Measurements from ENCODE around the gene STMN3.

STMN3 gene

DNA sequence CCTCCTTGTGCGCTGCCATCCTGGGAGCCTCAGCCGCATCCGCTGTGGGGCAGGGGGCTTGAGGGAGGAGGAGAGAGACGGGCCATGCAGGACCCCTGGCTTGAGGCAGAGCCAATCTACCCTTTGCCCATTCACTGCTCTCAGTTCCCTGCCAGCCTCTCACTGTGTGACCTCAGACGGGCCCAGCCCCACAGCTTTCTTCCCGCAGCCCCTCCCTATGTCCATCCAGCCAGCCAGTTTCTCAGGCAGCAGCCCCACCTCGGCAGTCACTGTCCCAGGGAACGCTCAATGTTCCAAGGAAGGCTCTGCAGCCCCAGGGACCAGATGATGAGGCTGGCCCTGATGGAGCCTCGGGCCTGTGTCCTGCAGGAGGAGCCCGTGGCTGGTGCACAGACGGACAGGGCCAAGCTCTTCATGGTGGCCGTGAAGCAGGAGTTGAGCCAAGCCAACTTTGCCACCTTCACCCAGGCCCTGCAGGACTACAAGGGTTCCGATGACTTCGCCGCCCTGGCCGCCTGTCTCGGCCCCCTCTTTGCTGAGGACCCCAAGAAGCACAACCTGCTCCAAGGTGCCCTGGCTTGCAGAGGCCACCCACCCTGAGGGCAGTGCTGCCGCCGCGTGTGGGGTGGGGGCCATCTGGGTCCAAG is 39.3 kb upstream of the STMN3 start:
- no peak for DNase-seq (ENCODE audit: low spot score)

DNA sequence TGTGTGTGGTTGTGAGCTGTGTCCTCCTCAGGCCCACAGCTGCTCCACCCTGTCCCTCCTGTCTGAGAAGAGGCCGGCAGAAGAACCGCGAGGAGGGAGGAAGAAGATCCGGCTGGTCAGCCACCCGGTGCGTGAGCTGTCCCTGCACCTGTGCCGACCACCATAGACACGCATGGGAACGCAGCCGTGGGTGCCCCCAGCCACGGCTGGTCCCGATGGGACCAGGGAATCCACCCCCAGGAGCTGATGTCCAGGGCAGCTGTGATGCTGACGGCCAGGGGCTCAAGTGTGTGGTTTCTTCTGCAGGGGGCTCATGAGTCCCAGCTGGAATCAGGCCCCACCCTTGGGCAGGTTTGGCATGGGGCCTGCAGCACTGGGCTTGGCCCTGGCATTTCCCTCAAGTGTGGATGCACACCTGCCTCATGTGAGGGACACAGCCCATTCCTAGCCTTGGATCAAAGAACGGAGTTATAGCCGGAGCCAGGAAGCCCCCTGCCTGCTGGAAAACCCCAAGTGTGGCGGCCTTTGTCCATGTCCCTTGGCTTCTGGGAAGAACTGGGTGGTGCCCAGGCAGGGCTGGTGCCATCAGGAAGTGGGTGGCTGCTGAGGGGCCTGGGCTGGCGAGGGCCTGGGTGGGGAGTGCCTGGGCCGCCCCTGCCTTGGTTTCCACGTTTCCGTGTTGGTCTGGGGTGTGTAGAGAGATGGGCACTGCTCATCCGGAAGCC is 38.6 kb upstream of the STMN3 start:
- DNase-seq (ENCODE audit: low spot score), result no peak

DNA sequence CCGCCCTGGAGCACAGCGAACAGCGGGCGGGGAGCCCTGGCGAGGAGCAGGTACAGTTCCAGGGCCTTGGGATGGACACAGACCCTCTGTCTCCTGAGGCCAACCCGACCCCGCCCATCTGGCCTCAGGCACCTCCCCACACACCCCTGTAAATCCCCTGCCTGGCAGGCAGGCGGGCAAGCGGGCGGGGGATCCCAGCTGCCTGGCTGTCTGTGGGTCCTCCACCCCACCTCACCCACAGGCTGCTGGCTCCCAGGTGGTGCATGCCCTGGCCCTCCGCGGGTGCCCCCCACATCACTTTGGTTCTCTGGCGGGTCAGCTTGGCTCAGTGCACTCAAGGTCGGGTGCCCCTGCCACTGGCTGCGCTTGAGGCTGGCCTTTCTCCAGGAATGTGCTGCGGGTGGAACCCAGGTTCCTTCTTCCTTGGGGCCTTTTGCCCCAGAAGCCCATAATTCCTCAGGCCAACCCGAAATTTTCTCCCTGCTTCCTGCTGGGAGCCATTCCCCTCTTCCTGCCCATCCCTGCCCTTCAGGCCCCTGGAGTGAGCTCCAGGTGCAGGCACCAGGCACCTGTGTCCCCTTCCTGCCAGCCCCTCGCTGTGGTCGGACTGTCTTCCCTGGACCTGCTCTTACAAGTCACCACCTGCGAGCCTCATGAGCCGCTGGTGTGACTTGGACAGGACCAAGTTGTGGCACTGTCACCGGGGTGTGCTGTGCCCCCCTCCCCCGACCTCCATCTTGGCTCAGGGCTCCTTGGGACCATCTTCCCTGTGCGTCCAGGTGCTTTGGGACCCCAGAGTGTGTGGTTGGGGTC is 37.9 kb upstream of the STMN3 start:
- no peak for DNase-seq (ENCODE audit: low spot score)

DNA sequence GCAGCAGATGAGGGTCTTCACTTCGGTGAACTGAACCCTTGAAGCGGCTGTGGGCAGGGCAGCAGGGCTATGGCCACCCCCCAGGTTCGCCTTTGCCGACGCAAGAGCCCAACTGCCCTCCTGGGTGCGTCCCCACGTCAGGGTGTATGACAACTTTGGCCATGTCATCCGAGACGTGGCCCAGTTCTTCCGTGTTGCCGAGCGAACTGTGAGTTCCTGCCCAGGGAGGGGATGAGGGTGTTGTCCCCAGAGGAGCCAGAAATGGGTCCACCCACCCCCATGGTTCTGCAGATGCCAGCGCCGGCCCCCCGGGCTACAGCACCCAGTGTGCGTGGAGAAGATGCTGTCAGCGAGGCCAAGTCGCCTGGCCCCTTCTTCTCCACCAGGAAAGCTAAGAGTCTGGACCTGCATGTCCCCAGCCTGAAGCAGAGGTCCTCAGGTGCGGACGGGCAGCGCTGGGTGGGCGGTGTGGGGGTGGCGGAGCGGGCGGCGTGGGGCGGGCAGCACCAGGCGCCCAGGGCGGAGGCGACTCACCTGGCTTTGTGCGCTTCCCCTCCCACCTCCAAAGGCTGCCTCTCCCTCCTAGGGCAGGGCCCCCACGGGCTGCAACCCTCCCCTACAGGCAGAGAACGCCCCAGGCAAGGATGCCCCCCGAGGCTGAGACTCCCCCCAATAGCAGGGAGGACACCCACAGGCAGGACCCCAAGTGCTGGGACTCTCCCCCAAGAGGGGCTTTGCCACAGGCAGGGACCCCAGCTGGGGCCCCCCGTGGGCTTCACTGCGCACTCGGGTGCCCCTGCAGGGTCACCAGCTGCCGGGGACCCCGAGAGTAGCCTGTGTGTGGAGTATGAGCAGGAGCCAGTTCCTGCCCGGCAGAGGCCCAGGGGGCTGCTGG is 37.0 kb upstream of the STMN3 start:
- no peak for DNase-seq (ENCODE audit: low spot score)

DNA sequence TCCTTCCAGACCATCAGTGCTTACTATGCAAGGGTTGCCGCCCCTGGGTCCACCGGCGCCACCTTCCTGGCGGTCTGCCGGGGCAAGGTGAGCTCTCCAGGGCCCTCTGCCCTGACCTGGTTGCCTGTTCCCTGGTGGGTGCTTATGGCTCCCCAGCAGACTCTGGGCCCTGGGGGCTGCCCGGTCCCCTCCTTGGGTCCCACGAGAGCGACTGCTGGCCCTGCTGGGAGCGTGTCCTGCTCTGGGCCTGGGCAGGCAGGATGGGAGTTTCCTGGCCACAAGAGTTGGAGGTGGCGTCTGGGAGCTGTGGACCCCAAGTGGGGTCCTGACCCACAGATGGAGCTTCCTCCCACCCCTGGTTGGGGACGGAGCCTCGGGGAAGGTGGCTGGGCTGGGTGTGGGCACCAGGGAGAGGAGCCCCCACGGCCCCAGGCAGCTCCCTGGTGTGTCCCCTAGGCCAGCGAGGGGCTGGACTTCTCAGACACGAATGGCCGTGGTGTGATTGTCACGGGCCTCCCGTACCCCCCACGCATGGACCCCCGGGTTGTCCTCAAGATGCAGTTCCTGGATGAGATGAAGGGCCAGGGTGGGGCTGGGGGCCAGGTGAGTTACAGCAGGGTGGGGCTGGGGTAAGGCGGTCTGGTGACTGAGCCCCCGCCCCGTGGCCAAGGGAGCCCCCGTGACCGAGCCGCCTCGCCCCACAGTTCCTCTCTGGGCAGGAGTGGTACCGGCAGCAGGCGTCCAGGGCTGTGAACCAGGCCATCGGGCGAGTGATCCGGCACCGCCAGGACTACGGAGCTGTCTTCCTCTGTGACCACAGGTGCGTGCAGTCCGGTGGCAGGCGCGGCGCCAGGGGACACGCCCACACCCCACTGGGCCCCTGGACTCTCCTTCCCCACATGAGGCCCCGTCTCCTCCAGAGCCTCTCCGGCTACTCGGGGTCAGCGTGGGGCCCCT is 36.1 kb upstream of the STMN3 start:
- no peak for DNase-seq (ENCODE audit: low spot score)

DNA sequence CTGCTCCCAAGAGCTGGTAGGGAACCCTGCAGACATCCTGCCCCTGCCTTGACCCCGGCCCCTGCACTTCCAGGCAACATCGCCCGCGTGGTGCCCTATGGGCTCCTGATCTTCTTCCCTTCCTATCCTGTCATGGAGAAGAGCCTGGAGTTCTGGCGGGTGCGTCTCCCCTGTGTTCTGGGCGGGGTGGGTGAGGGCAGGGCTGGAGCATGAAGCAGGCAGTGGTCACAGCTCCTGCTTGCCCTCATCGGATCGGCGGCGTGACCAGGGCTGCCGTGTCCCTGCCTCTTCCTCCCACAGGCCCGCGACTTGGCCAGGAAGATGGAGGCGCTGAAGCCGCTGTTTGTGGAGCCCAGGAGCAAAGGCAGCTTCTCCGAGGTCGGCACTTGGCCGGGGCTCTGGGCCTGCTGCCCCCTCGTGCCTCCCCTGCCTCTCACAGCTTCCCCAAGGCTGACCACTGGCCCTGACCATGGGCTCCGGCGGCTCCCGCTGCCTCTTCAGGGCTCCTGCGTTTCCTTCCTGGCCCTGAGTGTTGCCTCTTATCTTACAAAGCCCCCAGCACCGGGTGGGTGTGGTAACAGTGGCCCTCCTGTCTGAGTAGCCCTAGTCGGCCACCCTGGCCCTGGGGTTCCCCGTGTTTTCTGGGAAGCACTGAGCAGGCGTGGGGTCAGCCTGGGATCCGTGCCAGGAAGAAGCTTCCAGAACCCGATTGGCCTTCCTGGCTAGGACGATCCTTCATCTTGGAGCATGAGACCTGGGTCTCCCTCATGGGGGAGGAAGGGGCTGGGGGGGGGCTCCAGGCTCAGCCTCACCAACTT is 35.2 kb upstream of the STMN3 start:
- no peak for DNase-seq (ENCODE audit: low spot score)

DNA sequence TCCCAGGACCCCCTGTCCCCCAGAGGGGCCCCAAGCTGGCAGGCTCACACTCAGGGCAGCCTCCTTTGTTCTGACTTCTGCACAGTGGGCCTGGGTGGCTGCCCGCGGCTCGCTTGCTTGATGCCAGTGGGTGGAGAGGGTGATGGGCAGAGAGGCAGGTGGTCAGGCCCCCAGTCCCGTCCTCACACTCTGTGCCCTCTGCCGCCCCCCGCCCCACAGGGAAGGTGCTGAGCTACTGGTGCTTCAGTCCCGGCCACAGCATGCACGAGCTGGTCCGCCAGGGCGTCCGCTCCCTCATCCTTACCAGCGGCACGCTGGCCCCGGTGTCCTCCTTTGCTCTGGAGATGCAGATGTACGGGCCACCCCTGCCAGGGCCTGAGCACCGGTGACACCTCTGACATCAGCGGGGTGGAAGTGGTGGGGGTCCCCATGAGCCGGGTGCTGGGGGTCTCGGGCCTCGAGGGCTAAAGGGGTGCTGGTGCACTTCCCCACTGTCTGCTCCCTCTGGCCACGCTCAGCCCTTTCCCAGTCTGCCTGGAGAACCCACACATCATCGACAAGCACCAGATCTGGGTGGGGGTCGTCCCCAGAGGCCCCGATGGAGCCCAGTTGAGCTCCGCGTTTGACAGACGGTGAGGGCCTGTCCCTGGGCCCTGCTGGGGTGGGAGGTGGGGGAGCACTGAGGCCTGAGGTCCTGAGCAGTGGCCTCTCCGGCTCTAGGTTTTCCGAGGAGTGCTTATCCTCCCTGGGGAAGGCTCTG is 34.4 kb upstream of the STMN3 start:
- no peak for DNase-seq (ENCODE audit: low spot score)

DNA sequence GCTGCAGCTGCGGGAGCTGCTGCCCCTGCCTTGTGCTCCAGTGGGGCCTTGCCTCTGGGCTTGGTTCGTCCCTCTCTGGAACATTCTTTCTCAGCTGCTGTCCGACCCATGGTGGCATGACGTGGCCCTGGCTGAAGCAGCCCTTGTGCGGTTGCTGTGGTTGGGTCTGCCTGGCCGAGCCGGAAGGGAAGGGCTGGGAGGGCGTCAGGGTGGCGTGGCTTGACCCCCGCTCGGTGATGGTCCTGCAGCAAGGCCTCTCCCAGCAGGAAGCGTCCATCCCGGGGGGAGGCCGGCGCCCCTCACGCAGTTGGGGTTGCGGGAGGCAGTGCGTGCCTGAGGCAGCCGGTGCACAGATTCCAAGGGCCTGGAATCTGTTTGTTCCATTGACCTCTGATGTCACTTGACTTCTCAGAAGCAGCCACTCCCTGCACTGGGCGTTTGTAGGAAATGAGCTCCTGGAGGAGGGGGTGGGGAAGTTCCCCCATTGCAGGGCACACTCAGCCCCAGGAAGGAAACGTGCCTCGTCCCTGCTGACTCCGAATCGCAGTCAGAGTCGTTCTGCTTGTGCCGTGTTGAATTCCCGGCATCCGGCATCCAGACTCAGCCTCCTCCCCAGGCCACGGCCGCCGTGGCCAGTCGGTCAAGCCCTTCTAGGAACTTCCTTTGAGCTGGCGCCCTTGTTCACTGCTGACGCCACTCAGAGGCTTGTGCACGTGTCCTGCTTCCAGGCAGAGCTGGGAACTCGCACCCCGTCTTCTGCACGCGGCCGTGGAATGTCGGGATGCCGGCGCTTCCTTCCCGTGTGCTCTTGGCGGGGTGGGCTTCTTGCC is 33.5 kb upstream of the STMN3 start:
- DNase-seq (ENCODE audit: low spot score), result peak; percentile 90

DNA sequence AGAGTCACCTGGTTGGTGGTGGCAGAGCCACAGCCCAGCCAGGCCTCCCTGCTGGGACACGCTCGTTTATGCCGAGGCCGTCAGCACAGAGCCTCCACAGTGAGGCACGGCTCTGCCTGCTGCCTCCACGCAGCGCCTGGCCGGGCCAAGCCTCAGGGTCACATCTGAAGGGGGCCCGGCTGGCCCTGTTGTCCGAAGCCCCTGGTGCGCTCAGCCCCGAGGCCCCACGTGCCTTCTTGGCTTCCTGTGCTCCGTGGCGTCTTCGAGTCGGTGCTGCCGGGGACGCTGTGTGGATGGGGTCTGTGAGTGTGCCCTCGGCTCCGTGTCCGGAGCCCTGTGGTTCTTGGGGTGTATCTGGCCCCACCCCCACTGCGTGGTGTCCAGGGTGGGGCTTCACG is 32.9 kb upstream of the STMN3 start:
- no peak for DNase-seq (ENCODE audit: low spot score)

DNA sequence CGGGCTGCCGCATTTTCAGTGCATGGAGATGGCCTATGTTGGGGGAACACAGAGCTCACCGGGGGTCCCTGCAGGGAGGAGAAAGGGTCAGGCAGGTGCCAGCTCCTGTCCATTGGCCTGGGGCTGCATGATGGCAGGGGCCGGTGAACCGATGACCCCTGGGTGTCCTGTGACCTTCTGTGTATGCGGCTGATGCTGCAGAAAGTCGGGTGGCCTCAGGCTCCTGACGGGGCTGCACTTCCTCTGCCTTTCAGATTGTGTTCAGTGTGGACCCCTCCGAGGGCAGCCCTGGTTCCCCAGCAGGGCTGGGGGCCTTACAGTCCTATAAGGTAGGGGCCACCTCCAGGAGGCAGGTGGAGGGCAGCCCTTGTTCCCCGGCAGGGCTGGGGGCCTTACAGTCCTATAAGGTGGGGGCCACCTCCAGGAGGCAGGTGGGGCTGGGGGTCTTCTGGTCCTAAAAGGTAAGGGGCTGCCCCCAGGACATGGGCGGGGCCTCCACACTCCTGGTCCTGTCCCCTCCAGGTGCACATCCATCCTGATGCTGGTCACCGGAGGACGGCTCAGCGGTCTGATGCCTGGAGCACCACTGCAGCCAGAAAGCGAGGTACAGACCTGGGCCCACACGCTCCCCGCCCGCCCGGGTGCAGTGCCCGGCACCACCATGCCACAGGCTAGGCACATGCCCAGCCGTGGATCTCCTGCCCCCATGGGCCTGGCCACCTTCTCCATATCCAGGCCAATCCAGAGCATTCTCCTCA is 32.2 kb upstream of the STMN3 start:
- DNase-seq (ENCODE audit: low spot score), result no peak

DNA sequence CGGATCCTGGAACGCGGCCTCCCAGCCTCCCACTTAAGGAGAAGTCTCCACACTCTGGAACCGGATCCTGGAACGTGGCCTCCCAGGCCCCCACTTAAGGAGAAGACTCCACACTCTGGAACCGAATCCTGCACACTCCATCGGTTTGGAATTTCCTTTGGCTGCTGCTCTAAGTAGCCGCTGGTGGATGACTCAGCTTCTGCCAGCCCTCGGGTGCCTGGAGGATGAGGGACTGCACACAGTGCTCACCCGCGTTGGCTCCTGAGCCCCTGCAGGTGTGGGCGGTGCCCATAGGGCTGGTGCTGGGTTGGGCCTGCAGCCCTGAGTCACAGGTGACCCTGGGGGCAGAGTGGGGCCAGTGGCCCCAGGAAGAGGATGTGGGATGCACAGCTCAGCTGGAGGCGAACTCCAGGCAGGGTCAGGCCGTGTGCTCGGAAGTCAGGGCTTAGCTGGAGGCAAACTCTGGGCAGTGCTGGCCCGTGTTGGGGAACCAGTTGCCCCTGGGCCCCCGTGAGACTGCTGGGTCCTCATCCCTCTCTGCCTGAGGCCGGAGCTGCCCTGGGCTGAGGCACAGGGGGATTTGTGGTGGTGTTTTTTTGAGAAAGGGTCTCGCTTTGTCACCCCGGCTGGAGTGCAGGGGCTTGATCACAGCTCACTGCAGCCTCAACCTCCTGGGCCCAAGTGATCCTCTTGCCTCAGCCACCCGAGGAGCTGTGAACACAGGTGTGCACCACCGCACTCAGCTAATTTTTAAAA is 29.3 kb upstream of the STMN3 start:
- DNase-seq (ENCODE audit: low spot score), result peak; percentile 89

DNA sequence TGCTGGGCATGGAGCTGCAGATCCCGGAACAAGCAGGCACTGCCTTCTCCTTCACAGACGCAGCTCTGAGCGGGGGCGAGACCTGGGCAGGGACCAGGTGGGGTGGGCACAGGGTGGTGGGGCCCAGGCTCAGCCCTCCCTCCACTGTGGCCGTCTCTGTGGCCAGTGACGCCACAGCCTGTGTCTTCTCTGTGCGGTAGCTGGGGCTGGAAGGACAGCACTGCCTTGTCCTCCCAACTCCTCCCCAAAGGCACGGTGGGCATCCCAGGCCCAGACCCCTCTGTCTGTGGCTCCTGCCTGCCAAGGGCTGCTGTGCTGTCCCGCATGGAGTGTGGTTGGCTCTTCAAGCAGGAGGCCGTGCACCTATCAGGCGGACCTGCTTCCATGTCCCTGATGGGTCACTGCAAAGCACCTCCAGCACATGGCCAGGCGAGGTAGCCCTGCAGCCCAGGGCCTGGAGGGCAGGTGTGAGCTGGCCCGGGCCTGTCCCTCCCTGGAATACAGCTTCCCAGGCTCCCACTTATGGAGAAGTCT is 28.5 kb upstream of the STMN3 start:
- DNase-seq (ENCODE audit: low spot score), result no peak

DNA sequence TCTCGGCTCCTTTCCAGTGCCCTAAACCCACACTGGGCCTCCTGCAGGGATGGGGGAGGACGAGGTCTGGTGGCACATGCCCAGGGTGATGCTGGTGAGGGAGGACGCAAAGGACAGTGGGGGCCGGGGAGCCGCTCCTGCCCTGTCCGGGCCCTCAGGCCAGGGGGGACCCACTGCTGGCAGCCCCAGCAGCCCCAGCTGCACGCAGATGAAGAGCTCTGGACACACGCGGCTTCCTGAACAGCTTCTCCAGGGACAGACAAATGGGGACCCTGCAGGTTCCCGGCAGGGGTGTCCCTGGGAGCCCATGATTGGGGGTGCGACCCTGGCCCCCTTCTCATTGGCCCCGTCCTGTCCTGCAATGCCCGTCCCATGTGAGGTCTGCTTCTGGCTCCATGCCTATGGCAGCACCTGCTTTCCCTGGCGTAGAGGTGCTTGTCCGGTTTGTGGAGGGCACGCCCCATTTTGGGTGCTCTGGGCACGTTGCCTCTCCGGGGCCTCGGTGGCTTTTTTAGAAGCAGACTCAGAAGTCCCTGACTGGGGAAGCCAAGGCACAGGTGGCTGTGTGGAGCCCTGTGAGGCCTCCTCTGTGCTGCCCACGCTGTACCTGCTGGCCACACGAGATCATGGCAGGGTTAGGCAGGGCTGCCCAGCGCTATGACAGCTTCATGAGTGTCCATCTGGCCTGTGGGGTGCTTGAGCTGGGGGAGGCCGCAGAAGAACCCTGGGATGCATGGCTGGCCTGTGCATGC is 27.8 kb upstream of the STMN3 start:
- DNase-seq (ENCODE audit: low spot score), result no peak

DNA sequence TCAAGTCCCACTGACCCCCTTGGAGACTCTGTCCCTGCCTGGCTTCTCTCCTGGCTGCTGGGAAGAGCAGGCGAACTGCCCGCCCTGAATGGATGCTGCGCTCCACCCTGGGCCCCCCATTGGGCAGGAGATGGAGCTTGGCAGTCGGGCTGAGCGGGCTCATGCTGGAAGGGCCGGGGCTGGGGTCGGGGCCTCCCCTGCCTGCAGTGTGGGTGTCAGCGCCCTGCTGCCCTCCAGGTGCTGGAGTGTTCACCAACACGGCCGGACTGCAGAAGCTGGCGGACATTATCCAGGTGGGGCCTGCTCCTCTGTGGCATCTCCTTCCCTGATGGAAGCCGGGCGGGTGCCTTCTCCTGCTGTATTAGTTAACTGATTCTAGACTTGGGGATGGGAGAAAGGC is 27.2 kb upstream of the STMN3 start:
- DNase-seq (ENCODE audit: low spot score), result no peak

DNA sequence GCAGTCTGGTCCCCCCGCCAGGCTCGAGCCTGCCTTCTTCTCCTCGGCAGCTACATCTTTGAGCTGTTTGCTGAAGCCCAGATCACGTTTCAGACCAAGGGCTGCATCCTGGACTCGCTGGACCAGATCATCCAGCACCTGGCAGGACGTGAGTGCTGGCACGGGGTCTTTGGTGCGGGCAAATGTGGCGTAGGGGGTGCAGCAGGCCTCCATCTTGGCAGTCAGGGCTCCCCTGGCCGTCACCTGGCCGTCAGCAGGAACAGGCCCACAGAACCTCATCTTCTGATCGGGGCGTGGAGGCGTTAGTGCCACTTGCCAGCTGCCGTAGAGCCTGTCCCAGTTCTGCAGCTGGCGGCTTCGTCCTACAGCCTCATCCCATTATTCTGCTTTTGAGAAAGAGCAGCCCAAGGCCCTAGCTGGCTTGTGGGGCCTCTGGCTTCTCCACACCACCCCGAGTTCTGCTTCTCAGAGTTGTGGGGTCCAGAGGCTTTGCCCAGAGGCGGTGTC is 26.6 kb upstream of the STMN3 start:
- DNase-seq (ENCODE audit: low spot score), result no peak

Measured in AG08396 (cell line).